Putamen (tissue), 1 donor: Measurements from ENCODE around the gene BTBD8.

Experiments
- DNase-seq: peaks from one replicate; pipeline ENCODE4 v3.0.0-alpha.2; 2016; ENCODE audit warnings: low spot score

The BTBD8 gene

DNA sequence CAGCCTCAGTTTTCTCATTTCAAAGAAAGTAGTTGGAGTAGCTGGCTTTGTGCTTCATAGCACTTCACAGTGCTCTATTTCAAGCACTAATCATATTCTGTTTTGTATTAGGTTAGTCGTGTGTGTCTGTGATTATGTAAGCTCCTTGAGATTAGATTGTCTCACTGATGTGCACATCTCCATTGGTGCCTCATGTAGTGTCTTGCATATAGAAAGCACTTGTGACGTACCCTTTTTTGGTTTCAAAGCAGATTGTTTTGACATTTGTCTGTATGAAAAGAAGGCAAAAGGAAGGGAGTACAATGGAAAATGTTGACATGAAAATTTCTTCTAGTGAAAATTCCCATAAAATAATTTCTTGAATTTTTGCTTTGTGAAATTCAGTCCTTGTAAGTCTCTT is 13.9 kb downstream of the BTBD8 start:
- peak; percentile 31 for DNase-seq

- DNase-seq, result no peak
Observed at GRCh38 chr1:92094595-92094994, 14.4 kb downstream of the BTBD8 start.

DNA sequence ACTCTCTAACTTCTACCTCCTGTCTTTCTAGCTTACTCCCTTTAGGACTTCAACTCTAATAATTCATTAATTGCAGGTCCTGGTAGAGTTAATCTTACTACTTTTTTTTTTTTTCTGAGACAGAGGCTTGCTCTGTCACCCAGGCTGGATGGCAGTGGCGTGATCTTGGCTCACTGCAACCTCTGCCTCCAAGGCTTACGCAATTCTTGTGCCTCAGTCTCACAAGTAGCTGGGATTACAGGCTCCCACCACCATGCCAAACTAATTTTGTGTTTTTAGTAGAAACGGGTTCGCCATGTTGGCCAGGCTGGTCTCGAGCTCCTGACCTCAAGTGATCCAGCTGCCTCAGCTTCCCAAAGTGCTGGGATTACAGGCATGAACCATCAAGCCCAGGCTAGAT is 15.7 kb downstream of the BTBD8 start:
- DNase-seq, result no peak

DNA sequence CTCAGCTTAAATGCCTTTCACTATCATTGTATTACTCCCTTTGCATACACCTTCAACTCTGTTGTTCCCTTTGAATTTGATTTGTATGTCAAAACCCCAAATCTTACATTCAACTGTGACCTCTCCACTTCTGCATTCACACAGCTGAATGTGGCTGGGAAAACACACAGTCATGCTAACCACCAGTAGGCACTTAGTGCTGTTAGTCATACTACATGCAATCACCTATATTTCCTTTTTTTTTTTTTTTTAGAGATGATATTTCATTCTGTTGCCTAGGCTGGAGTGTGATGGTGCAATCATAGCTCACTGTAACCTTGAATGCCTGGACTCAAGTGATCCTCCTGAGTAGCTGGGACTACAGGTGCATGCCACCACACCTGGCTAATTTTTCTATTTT is 16.2 kb downstream of the BTBD8 start:
- no peak for DNase-seq

DNA sequence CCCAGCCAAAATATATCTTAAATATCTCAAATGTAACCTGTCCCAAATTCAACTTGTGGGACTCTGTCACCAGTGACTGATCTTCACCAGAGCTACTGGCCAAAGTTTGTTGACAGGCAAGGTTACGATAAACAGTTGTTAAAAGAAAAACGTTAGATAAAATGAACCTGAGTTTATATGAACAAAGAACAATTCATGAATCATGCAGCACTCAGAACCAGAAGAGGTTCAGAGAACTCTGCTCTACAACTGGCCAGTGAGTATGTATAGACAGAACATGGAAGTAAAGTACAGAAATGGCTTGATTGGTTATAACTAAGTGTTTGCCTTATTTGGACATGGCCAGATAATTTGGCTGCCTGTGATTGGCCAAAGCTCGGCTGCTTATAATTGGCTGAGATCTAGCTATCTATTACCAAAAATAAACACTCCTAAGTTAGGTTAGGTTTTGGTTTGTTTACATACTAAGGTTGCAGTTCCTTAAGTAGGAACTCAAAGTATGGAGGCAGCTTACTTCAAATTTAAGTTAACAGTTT is 25.5 kb downstream of the BTBD8 start:
- DNase-seq, result no peak

DNA sequence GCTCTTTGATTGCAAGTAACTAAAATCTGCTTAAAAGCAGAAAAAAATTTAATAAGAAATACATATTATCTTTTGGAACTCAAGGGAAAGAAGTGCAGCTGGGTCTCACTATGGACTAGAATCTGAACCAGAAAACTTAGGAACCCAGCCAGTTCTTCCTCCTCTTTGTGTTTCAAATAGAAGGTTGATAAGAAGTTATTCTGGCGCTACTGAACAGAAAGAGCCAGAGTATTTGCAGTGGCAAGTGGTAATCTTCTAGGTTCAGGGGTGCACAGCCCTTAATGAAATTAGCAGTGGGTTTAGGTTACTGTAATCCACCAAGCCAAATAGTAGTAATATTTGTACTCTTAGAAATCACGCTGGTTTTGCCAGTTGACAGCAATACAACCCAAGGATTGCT is 28.5 kb downstream of the BTBD8 start:
- DNase-seq, result no peak

- DNase-seq, result no peak
Observed at GRCh38 chr1:92117526-92117925, 37.4 kb downstream of the BTBD8 start.

- DNase-seq, result no peak
Observed at GRCh38 chr1:92118826-92119225, 38.7 kb downstream of the BTBD8 start.

DNA sequence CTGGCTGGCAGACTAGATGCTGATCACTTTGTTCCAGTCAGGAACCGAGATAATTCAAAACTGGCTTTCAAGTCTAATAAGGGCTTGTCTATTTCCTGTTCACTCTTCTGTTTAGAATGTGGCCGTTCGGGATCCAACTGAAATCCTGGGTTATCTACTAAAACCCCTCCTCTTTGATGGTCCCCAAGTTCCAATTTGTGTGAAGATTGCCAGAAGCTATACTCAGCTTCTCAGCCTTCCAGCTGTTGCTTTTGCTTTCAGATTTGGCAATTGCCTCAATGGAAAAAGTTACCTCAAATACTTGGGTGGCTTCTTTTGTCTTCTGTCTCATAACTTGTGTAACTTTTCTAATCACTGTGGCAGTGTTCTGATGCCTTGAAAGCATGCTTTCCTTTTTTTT is 43.7 kb downstream of the BTBD8 start:
- no peak for DNase-seq

GRCh38 chr1:92125204-92125603 is 45.1 kb downstream of the BTBD8 start:
- DNase-seq, result no peak

- no peak for DNase-seq
Observed at GRCh38 chr1:92126088-92126487, 45.9 kb downstream of the BTBD8 start.

GRCh38 chr1:92134331-92134730 is 54.2 kb downstream of the BTBD8 start:
- no peak for DNase-seq

DNA sequence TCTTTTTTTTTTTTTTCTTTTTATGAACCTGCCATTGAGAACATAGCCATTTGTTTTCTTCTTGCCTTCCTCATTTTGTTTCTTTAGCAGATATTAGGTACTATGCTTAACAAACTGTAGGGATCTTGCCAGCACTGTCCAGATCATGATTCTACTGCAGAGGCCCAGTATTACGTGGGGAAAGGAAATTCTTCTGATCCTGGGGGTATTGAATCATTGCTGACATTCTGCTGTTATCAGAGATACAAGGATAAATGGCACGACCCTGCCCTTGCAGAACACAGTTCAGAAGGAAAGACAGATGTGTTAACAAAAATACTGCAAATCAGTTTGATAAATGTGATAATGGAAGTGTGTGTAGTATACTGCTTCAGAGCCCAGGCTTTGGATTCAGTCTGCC is 56.2 kb downstream of the BTBD8 start:
- DNase-seq, result no peak

GRCh38 chr1:92154934-92155333 is 74.8 kb downstream of the BTBD8 start:
- DNase-seq, result no peak

- no peak for DNase-seq
Observed at GRCh38 chr1:92159593-92159992, 79.4 kb downstream of the BTBD8 start.

DNA sequence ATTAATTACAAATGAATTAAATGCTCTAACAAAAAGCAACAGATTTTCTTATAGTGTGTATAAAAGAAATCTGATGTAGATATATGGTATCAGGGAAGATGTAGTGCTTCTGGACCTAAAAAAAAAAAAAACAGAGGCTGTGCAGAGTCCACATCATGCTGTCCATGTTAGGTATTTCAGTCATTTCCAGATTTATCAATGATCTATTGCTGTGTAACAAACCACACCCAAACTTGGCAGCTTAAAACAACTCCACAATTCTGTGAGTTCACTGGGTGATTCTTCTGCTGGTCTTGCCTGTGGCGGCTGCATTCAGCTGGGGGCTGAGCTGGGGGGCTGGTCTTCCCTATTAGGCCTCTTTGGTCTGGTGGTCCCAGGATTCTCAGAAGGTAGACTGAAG is 85.2 kb downstream of the BTBD8 start:
- no peak for DNase-seq

DNA sequence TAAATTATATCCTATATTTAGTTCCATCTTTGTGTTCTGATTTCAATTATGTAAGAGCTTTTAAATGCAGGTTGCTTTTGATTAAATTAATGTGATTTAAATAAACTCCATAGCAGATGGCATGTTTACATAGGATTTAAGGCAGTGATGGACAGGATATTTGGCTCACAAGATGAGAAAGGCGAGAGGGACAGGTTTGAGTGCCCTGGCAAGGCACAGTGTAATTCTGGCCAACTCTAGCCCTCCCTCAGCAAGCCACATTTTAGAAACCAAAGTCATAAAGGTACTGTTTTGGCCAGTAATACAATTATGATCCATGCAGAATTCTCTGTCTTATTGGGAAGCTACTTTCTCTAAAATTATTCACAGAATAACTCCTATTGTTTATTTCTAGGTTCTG is 87.0 kb downstream of the BTBD8 start:
- DNase-seq, result no peak

DNA sequence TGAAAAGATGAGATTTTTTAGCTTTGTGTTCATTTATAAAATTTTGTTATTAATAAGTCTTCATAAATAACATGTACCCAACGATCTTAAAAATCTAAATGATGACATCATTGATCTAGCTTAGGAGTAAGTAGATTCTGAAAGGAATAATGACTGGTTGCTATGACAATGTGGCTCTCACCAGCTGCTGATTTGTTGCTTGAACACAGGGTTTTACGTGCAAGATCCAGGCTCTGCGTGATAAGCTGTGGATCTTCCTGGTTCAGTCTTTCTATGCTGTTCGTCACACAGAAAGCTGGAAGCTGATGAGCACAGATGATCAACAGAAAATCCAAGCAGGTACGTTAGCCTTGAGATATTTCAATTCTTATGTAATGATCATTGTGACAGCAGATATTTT is 88.5 kb downstream of the BTBD8 start:
- peak; percentile 81 for DNase-seq

GRCh38 chr1:92169214-92170005 is 89.3 kb downstream of the BTBD8 start:
- no peak for DNase-seq

DNA sequence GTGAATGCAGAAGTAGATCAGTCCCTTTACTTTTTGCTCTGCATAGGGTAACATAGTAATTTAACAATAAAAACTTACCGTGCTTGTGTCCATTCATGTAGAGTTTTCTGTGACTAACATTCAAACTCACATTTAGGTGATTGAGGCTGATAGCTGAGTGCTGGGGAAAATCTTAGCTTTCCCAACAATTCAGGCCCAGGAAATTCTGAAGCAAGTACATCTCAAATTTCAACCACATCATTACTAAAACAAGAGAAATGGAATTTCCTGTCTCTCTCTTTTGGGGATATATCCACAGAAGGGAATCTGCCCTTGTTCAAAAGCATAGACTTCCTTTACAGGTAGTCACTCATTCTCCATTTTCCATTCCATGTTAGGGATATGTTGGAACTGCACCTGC is 104.5 kb downstream of the BTBD8 start:
- DNase-seq, result no peak

DNA sequence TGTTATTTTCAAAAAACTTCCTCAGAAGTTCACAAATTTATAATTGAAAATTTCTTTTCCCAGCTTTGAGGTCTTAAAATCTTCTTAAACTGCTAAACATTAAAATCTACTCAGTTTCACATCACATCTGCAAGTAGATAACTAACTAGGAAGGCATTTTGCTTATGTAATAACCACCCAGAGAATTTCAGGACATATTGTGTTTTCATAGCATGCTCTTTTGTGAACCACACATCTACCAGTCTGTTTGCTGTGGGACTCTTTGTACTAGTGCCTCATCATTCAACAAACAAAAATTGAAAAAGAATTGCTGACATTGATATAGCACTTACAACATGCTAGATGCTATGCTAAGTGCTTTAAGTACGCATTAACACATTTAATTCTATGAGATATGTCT is 105.9 kb downstream of the BTBD8 start:
- DNase-seq, result no peak

GRCh38 chr1:92188436-92189255 is 108.5 kb downstream of the BTBD8 start:
- no peak for DNase-seq

DNA sequence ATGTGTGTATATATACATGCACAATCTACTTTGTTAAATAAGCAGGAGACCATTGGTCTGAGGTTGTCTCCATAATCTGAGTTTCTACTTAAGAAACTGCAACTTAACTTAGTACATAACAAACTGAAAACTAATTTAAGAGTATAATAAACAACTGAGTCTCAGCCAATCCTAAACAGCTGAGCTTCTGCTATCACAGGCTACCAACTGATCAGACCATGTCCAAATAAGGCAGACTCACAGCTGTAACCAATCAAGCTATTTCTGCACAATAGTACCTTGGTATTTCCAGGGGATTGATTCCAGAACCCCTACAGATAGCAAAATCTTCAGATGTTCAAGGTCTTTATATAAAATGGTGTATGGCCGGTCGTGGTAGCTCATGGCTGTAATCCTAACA is 111.6 kb downstream of the BTBD8 start:
- no peak for DNase-seq
